ENCODE results near the gene KCNQ1.

The KCNQ1 gene

GRCh38 chr11:2892215-2892966 is 447.6 kb downstream of the KCNQ1 start:
- Histone ChIP-seq H3K27me3 (no peaks in the 10 kb centered on the region), H3K4me1 (no peaks in the 10 kb centered on the region), H3K9me3 (no peaks in the 10 kb centered on the region), H3K4me3 (ENCODE audit: low read depth, low read length) (peak overlapping the region; percentile 31), H3K36me3 (no peaks in the 10 kb centered on the region)
- TF ChIP-seq CTCF (IDR thresholded peaks at IDR 0.05; ENCODE audit: low read depth, low read length), result peak; percentile 70
- DNase-seq, result peak; percentile 67

GRCh38 chr11:2892967-2893528 is 448.2 kb downstream of the KCNQ1 start:
- DNase-seq, result no peak
- Histone ChIP-seq H3K4me3 (ENCODE audit: low read depth, low read length) (no peak overlapping the region), H3K36me3 (no peaks in the 10 kb centered on the region), H3K9me3 (no peaks in the 10 kb centered on the region), H3K27me3 (no peaks in the 10 kb centered on the region), H3K4me1 (no peaks in the 10 kb centered on the region)
- peak; percentile 18 for TF ChIP-seq CTCF (IDR thresholded peaks at IDR 0.05; ENCODE audit: low read depth, low read length)

GRCh38 chr11:2893935-2894334 is 449.1 kb downstream of the KCNQ1 start:
- no peak overlapping the region for H3K4me3 ChIP-seq (ENCODE audit: low read depth, low read length)
- no peak for TF ChIP-seq CTCF (IDR thresholded peaks at IDR 0.05; ENCODE audit: low read depth, low read length)
- no peaks in the 10 kb centered on the region for H3K9me3 ChIP-seq
- DNase-seq, result no peak
- H3K4me1 ChIP-seq, result no peaks in the 10 kb centered on the region
- no peaks in the 10 kb centered on the region for H3K27me3 ChIP-seq
- H3K36me3 ChIP-seq, result no peaks in the 10 kb centered on the region

- TF ChIP-seq CTCF (IDR thresholded peaks at IDR 0.05; ENCODE audit: low read depth, low read length), result no peak
- H3K4me1 ChIP-seq, result no peaks in the 10 kb centered on the region
Measured at GRCh38 chr11:2896047-2896446, 451.2 kb downstream of the KCNQ1 start.

GRCh38 chr11:2897048-2897447 is 452.2 kb downstream of the KCNQ1 start:
- no peaks in the 10 kb centered on the region for H3K27me3 ChIP-seq
- no peaks in the 10 kb centered on the region for H3K9me3 ChIP-seq
- no peak for DNase-seq
- no peaks in the 10 kb centered on the region for H3K36me3 ChIP-seq
- no peak overlapping the region for H3K4me3 ChIP-seq (ENCODE audit: low read depth, low read length)
- TF ChIP-seq CTCF (IDR thresholded peaks at IDR 0.05; ENCODE audit: low read depth, low read length), result no peak
- no peaks in the 10 kb centered on the region for H3K4me1 ChIP-seq

More at GRCh38 chr11:2896047-2896446, 451.2 kb downstream of the KCNQ1 start:
- Histone ChIP-seq H3K36me3 (no peaks in the 10 kb centered on the region), H3K9me3 (no peaks in the 10 kb centered on the region), H3K4me3 (ENCODE audit: low read depth, low read length) (no peak overlapping the region), H3K27me3 (no peaks in the 10 kb centered on the region)
- DNase-seq, result no peak

All from BE2C (cell line).